ENCODE measurements around the gene SYT15B.
"Not testable (repeated sequence)": the region's sequence is repeated elsewhere in the genome, so short reads cannot be mapped to it uniquely, and the experiment has no call there.

SYT15B gene

GRCh38 chr10:47763554-47764175 is at the start of gene SYT15B:
Gene SYT15B (minus strand): TSS chr10:47763592. CDS start chr10:47762640, 952 bp downstream.
- not testable (repeated sequence) for DNase-seq

DNA sequence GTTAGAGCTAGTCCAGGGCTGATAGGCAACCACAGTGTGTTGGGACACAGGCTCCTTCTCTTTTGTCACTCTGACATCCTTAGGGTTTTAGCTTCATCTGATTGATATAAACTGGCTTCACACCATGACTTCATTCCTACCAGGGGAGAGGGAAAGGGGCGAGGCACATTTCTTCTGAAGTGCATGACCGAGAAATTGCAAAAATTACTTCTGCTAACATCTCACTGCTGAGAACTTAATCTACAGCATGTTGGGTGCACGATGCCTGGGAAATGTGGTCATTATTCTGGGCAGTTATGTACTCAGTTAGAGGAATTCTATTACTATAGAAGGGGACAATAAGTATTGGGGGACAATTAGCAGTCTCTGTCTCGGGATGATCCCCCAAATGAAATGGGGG is 16.2 kb upstream of the SYT15B start:
- DNase-seq, result not testable (repeated sequence)

GRCh38 chr10:47775361-47776231 is 12.2 kb upstream of the SYT15B start:
- peak; percentile 19 for DNase-seq

DNA sequence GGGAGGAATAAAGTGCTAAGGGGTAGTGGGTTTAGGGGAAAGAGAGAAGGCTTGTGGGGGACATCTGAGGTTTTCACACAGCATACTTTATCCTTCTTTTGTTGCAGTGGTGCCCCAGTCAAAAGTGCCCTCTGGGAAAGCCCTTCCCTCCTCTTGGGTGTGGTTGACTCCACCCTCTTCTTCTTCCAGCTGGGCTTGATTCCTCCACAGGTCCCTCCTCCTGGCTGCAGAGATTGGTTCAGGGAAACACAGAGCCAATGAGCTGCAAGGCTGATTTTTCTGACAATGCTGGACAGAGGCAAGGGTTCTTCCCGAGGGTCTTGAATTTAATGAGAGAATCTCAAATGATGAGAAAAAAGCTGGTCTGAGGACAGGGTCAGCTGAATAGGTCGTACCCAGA is 7.4 kb upstream of the SYT15B start:
- DNase-seq, result not testable (repeated sequence)

GRCh38 chr10:47768578-47769115 is 5.3 kb upstream of the SYT15B start:
- not testable (repeated sequence) for DNase-seq

DNA sequence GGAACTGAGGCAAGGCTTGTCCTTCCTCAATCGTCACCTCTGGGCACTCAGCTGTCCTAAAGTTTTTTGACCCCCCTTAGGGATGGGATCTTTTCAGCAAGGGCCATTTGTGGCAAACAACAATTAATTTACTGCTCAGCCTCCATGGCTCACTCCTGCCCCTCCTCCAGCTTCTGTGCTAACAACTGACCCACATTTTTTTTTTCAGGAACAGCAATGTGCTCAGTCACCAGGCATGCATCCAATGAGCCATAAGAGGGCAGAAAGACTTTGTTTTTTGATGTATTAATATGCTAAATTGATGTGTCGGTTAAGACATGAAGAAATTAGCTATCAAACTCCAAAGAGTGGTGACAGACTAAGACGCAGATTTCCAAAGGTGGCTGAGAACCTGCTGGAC is 4.7 kb upstream of the SYT15B start:
- not testable (repeated sequence) for DNase-seq

DNA sequence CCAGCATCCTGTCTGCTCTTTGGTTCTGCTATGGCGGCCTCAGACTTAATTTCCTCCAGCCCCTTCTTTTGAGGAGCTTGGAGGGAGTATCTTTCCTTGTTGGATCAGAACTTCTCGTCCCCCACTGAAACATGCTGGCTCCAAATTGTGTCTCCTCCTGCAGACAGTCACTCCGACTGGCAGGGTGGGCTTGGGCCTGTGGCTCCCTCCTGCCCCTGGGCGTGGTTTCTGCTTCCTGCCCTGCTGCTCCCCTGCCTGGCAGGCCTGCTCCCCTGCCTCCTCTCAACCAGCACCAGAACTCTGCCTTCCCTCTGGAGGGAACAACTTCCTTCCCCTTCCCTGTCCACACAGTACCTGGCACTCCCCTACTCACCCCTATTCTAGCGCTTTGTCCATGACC is 3.8 kb upstream of the SYT15B start:
- not testable (repeated sequence) for DNase-seq

GRCh38 chr10:47765232-47765631 is 1.8 kb upstream of the SYT15B start:
- DNase-seq, result not testable (repeated sequence)

DNA sequence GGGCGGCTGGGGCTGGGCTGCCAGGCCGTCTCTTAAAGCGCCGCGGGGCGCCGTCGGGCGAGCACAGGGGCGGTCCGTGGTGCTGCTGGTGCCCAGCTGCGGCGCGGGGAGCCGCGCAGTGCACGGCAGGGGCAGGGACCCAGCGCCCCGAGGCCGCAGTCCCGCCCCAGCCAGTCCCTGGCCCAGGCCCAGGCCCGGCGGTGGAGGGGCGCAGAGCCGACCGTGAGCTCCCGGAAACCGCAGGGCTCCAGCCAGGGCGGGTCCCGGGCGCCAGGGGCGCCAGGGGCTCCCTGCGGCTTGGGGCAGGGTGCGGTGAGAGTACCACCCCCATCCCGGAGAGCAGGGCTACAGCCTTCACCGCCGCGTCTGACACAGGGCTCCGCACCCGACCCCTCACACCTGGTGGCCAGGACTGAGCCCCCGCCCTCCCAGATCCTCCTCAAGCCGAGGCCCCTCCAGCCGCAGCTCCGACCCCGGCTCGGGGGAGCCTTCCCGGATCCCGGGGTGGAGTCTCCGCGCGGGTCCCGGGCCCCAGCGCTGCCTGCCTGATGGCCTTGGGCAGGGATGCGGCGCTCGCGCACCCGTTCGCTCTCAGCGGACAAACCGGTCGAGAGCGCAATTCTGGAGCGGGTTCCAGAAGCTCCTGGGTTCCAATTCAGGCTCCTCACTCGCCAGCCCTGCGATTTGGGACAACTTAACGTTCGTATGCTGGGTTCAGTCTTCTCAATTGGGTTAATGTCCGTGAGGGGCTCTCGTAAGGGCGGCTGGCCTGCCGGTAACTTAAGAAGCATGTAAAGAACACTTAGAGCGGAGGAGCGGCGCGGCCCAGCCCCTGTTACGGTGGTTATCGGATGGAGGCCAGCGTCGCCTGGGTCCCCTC is 478 bp downstream of the SYT15B start:
- not testable (repeated sequence) for DNase-seq

- DNase-seq, result not testable (repeated sequence)
Observed at GRCh38 chr10:47758855-47759254, 4.5 kb downstream of the SYT15B start.

- DNase-seq, result not testable (repeated sequence)
Observed at GRCh38 chr10:47756169-47756568, 7.2 kb downstream of the SYT15B start.

GRCh38 chr10:47753871-47754270 is 9.5 kb downstream of the SYT15B start:
- DNase-seq, result not testable (repeated sequence)

DNA sequence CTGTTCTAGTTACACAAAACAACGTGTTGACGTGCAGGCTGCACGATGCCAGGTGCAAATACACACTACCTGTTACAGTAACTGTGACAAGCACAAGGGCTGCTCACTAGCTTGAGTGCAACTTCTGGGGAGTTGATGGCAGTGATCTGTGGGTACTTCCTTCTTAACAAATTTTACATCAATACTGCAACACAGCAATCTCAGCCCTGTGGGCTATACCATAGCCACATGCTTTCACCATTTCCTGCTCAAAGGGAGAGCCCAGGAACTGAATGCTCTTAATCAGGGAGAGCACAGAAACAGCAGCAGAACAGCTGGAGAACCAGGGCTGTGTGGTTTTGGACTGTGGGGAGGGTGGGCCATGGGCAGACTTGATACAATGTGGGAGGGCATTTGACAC is 10.2 kb downstream of the SYT15B start:
- not testable (repeated sequence) for DNase-seq

- not testable (repeated sequence) for DNase-seq
Observed at GRCh38 chr10:47751821-47752220, 11.6 kb downstream of the SYT15B start.

GRCh38 chr10:47750360-47750759 is 13.0 kb downstream of the SYT15B start:
- not testable (repeated sequence) for DNase-seq

DNA sequence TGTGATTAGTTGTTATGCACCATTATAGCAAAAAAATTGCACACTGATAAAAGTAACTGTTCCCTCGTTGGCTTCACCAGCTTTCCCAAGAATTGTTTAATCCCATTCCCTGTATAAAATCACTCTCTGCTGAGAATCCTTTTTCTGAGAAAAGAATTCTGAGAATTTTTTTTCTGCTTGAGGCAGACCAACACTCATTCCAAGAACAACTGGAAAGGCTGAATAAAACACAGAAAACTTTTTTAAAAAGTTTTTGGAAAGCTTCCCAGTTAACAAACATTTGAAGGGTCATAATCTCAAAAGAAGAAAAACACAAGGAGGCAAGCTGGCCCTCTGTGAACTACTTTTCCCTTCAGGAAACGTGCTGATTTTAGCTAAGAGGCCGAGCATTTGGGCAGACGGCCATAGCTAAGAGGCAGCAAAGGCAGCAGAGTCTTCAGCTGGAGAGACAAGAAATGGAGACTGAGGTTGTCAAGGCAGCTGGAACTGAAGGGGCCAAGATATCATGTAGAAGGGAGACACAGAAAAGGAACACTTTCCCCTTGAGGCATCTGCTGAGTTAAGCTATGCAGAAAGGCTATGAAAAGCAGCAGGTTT is 16.5 kb downstream of the SYT15B start:
- not testable (repeated sequence) for DNase-seq

DNA sequence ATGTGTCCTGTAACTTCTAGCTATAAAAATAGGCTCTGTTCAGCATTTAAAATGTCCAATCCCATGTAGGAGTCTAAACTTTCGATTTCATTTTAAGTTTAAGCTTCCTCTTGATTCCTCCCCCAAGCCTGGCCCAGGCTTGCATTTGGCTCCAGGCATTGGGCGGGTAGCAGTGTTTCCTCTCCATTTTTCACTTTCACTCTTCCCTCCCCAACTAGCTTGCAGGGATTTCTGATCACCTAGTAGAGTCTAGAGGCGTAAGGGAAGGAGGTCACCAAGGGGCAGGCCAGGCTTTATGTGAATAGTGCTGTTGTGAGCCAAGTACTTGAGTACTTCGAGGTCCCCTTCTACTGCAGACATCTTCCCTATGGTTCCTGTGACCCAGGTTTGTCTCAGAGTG is 18.5 kb downstream of the SYT15B start:
- DNase-seq, result not testable (repeated sequence)

DNA sequence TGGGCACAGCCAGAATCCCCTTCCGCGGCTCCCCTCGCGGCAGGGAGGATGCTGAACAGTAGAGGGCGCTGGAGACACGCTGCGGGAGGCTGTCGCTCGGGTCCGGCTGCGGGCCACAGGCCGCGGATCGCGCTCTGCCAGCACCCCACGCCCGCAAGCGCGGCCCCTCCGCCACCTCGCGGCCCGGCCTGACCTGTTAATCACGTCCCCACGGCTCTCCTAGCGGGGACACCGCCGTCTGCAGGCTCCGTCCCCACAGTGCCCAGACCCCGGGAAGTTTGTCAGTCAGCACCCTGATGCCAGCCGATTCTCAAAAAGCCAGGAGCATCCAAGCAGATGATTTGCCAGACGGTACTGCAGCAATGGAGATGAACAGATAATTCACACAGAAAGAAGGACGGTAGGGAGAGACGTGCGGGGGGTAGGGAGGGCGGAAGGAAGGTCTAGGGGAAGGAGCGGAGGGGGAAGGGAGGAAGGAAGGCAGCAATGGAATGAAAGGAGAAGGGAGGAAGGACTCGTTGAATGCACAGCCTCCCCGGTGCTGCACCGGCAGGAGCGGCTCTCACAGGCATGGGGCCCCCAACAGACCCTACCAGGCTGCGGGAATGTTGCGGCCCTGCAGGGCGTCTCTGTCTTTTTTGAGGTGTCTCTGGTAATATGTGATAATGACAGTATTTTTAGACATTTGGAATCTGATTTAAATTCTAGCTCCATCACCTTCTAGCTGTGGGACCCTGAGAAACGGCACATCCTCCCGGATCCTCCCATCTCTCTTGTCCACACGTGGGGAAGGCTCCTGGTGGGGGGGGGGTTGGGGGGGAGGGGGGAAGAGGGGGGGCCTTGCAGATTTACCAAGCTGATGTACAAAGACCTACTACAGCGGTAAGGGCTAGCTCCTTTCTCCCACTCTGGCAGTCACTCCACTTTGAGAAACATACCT is 19.5 kb downstream of the SYT15B start:
- DNase-seq, result not testable (repeated sequence)

- DNase-seq, result not testable (repeated sequence)
Observed at GRCh38 chr10:47740868-47741267, 22.5 kb downstream of the SYT15B start.

DNA sequence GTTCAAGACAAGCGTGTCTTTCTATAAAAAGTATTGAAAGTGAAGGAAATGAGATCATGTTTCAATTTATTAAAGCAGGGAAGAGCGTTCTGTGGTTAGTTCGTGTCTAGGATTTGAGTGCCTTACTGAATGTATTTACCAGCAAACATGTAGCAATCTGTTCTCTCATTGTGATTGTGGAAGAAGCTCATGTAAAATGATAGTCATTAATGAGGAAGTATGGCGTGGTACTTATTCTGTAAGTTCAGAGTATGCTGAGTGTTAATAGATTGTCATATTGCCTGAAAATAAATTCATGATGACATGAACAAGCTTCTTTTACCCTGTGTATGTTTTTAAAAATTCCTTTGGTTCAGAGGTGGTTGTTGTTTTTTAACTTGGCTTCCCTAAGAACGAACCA is 32.5 kb downstream of the SYT15B start:
- not testable (repeated sequence) for DNase-seq

- not testable (repeated sequence) for DNase-seq
Observed at GRCh38 chr10:47725740-47726139, 37.7 kb downstream of the SYT15B start.
